Activated gamma-delta T cell treated with Interleukin-2 at 50 U/mL for 16 hours (primary cell): Measurements from ENCODE around the gene NAIP.
"Not testable (repeated sequence)": the region's sequence is repeated elsewhere in the genome, so short reads cannot be mapped to it uniquely, and the experiment has no call there.

ENCODE experiments used
- DNase-seq: peaks from one replicate; pipeline ENCODE4 v3.0.0-alpha.2; 2020

Gene NAIP, protein sequence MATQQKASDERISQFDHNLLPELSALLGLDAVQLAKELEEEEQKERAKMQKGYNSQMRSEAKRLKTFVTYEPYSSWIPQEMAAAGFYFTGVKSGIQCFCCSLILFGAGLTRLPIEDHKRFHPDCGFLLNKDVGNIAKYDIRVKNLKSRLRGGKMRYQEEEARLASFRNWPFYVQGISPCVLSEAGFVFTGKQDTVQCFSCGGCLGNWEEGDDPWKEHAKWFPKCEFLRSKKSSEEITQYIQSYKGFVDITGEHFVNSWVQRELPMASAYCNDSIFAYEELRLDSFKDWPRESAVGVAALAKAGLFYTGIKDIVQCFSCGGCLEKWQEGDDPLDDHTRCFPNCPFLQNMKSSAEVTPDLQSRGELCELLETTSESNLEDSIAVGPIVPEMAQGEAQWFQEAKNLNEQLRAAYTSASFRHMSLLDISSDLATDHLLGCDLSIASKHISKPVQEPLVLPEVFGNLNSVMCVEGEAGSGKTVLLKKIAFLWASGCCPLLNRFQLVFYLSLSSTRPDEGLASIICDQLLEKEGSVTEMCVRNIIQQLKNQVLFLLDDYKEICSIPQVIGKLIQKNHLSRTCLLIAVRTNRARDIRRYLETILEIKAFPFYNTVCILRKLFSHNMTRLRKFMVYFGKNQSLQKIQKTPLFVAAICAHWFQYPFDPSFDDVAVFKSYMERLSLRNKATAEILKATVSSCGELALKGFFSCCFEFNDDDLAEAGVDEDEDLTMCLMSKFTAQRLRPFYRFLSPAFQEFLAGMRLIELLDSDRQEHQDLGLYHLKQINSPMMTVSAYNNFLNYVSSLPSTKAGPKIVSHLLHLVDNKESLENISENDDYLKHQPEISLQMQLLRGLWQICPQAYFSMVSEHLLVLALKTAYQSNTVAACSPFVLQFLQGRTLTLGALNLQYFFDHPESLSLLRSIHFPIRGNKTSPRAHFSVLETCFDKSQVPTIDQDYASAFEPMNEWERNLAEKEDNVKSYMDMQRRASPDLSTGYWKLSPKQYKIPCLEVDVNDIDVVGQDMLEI (N-terminal part only)

DNA sequence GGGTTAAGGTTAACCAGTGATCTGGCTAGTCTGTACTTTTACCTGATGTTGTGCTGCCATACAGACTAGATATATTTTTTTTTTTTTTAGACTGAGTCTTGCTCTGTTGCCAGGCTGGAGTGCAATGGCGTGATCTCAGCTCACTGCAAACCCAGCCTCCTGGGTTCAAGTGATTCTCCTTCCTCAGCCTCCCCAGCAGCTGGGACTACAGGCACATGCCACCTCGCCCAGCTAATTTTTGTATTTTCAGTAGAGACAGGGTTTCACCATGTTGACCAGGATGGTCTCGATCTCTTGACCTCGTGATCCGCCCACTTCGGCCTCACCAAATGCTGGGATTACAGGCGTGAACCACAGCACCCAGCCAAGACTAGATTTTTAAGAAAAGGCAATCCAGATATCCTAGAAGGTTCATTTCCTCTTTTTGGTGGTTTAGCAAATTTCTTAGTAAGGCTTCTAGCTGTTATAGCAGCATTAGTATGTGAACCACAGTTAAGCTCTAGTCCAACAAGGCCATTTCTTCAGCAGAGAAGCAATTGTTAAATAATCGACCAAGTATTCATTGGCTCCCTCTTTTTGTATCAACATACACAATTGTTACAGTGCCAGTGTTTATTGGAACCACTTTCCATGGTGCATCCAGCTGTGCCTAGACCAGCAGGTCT lies at the start of gene NAIP:
TSS of gene NAIP (minus strand) at position 51 of the 665 bp plus-strand sequence. CDS start 12,424 bp downstream, outside the sequence.
- not testable (repeated sequence) for DNase-seq

DNA sequence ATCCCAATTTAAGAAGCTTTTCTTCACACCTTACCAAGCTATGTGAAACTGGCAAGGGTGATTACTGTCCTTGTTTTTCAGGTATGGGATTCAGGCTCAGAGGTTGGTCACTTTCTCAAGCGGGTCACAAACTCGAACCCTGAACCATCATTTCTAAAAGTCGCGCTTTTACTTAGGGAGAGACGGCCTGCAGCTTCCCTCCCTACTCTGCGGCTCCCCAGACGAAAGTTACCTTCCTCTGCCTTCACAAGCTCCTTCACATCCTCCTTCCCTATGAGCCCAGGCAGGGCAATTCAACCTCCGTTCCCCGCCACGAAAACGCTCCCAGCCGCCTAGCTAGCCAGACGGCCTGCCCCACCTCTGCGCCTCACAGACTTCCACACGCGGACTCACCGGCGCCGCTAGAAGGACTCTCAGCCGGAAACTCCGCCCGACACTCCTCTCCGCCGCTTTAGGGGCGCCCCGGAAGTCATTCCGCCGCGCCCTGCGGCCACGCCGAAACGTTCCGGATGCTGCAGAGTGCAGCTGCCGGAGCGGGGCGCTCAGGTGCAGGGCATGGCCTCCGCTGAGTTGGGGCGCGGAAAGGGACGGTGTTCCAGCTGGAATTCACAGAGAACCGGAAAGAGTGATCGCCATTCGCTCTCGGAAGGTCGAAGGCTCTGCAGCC lies 42.3 kb upstream of the NAIP start, which contains the start of gene GTF2H2:
TSS of gene GTF2H2 (minus strand) at position 415 of the 667 bp plus-strand sequence. CDS start 4,913 bp downstream, outside the sequence.
- DNase-seq: not testable (repeated sequence)

DNA sequence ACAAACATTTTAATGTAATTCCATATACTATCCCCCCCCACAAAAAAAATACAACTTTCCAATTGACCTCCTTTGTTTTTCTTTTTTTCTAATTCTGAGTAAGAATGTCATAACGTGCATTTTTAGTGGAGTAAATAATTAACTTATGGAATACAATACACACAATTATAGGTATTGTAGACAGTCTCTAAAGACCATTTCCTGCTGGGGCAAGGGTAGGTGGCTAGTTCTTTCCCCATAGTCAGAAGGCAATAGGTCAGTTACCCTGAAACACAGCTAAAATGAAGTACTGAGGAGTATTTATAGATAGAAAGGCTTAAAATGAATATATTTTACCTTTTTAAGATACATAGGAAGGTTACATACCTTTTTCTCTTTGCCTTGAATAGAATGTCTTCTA lies 36.2 kb upstream of the NAIP start:
- DNase-seq: not testable (repeated sequence)

- DNase-seq: not testable (repeated sequence)
These were observed 34.3 kb upstream of the NAIP start for GRCh38 chr5:71059426-71059825.

- not testable (repeated sequence) for DNase-seq
These were observed 19.7 kb upstream of the NAIP start for GRCh38 chr5:71044808-71045207.

- not testable (repeated sequence) for DNase-seq
These were observed 19.0 kb upstream of the NAIP start for GRCh38 chr5:71044128-71044527.

DNA sequence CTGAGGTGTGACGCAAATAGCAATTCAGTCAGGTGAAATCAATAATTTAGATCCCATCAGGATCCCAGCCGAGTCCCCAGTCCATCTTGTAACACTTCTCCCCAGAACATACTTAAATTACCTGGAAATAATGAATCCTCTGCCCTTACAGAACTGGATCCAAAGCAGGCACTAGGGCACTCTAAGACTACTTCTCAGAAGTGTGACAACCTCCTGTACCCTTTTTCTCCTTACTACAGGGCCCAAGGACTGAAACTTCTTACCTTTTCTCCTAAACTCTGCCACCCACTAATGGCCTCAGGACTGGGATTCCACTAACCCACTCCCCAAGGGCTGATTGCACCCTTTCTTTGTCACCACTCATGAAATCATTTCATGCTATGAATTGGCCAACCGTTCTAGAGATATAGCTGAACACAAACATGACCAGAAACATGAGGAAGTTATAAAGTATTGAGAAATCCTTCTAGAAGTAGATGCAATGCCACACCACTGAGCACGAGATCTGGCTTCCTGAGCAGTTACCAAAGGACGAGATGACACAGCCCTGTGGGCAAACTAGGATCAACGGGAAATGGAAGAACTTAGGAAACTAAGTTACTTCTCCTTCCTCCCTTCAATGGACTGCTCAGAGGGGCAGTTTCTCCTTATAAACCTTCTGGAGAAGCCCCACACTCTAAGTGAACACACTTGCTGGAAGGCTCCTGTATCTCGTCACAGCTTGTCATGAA lies 6.1 kb upstream of the NAIP start:
- not testable (repeated sequence) for DNase-seq

- DNase-seq: not testable (repeated sequence)
These were observed 4.5 kb downstream of the NAIP start for GRCh38 chr5:71020643-71021042.

GRCh38 chr5:71018376-71019005 lies 6.6 kb downstream of the NAIP start:
- not testable (repeated sequence) for DNase-seq

GRCh38 chr5:71014176-71014575 lies 11.0 kb downstream of the NAIP start:
- no peak for DNase-seq

- DNase-seq: no peak
These were observed 11.6 kb downstream of the NAIP start for GRCh38 chr5:71013575-71013974.

- no peak for DNase-seq
These were observed 13.8 kb downstream of the NAIP start for GRCh38 chr5:71011194-71011792.

DNA sequence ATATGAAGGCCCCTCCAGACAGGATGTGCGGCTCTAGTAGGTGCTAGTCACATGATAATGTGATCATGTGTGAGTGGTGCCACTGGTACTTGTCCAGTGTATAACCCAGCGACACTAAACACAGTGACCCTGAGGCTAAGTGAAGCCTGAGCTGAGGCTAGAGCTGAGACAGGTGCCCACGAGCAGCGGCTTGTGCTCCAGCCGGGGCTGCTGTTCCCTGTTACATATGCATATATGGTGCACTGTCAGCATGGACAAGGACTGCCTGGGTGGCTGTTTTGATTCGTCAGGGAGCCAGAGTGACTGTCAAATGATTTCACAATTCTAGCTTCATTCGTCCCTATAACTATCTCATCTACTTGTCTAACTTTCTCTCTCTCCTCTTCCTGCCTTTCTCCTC lies 18.2 kb downstream of the NAIP start:
- DNase-seq: not testable (repeated sequence)

DNA sequence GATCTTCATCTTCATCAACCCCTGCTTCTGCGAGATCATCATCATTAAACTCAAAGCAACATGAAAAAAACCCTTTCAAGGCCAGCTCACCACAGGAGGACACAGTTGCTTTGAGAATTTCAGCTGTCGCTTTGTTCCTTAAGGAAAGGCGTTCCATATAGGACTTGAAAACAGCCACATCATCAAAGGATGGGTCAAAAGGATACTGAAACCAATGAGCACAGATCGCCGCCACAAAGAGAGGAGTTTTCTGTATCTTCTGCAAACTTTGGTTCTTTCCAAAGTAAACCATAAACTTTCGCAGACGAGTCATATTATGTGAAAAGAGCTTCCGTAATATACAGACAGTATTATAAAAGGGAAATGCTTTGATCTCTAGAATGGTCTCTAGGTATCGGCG lies 40.3 kb downstream of the NAIP start:
- not testable (repeated sequence) for DNase-seq

DNA sequence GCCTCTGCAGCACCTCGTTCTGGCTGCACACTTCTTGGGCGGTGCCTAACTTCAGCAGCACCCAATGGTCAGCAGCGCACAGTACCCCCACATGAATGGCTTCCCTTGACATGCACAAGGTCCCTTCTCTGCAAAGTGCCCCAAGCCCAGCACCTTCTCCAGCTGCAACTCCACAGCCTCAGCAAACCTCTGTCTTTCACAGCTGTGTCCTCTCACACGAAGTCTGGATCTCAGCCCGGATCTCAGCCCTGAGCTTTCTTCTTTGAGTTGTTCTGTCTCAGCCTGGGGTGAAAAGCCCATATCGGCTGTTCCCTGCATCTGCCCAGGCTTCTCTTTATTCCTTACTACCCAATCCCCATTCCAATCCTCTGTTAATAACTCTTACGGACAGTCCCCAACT lies 57.9 kb downstream of the NAIP start:
- not testable (repeated sequence) for DNase-seq

- DNase-seq: not testable (repeated sequence)
These were observed 60.6 kb downstream of the NAIP start for GRCh38 chr5:70964531-70964930.

- DNase-seq: not testable (repeated sequence)
These were observed 72.1 kb downstream of the NAIP start for GRCh38 chr5:70953068-70953467.

DNA sequence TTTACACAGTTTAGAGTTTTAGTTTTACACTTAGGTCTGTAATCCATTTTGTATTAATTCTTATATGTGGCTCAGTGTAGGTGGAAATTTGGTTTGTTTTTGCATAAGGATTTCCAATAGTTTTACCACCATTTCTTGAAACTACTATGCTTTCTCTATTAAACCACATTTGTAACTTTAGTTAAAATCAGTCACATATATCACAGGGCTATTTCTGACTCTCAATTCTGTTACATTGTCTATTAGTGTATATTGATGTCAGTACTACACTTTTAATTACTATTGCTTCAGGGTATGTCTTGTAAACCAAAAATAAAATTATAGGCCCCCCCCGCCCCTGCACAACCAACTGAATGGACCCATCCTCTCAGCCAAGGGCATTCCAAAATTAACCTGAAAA lies 92.6 kb downstream of the NAIP start:
- not testable (repeated sequence) for DNase-seq

DNA sequence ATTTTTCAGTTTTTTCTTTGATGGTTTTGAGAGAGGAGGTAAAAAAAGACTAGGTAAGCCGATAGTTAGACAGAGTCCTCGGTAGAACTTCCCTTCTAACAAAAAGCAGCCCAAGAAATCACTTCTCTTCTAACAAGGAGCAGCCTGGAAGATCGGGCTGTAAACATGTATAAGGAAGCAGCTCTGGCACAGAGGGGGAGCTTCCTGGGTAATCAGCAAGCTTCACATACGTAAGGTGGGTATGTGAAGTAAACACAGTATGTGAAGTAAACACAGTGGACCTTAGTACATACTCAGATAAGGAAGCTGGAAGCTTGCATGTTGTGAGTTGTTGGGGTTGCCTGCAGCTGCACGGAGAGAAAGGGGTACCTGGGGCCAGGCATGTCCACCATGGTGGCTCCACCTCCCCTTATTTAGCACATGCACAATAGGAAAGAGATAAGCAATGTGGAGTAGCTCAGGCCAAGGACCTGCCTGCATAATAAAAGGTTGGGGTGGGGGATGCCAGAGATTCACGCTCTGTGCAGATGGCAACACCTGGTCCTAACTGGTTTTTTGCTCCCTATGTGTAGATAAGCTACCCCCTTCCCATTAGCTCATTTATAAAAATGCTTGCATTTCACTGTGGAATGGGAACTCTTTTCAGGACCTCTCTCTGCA lies 93.3 kb downstream of the NAIP start:
- DNase-seq: not testable (repeated sequence)

DNA sequence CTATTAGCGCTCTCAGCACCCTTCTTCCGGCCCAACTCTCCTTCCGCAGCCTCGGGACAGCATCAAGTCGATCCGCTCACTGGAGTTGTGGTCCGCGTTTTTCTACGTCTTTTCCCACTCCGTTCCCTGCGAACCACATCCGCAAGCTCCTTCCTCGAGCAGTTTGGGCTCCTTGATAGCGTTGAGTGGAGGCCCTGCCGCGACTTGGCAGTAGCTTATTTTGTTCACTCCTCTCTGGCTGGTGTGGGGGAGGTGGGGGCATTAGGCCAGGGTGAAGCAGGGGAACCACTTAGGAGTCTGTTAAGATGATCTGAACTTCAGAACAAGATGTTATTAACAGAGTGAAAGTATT lies 100.0 kb downstream of the NAIP start:
- not testable (repeated sequence) for DNase-seq
